ENCODE measurements around the gene PPP3R1.

The PPP3R1 gene

DNA sequence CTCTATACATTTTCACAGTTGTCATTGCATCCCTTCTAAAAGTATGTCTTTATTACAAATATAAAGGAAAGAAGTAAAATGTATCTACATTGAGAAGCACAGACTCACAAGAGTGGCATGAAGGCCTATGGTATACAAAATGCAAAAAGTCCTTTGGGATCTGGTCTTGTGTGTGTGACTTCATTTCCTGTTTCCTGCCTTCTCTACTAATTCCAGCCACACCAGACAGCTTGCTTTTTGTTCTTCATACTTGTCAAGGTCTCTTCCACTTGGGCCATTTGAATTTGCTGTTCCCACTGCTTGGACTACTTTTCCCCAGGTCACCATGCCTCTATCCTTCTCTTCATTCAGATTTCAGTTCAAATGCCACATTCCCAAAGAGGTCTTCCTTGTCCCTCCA, 101.3 kb downstream of the PPP3R1 start:
- DNase-seq (ENCODE audit: low read depth, low spot score): no peak

GRCh38 chr2:68141875-68142274, 110.5 kb downstream of the PPP3R1 start:
- no peak for DNase-seq (ENCODE audit: low read depth, low spot score)

DNA sequence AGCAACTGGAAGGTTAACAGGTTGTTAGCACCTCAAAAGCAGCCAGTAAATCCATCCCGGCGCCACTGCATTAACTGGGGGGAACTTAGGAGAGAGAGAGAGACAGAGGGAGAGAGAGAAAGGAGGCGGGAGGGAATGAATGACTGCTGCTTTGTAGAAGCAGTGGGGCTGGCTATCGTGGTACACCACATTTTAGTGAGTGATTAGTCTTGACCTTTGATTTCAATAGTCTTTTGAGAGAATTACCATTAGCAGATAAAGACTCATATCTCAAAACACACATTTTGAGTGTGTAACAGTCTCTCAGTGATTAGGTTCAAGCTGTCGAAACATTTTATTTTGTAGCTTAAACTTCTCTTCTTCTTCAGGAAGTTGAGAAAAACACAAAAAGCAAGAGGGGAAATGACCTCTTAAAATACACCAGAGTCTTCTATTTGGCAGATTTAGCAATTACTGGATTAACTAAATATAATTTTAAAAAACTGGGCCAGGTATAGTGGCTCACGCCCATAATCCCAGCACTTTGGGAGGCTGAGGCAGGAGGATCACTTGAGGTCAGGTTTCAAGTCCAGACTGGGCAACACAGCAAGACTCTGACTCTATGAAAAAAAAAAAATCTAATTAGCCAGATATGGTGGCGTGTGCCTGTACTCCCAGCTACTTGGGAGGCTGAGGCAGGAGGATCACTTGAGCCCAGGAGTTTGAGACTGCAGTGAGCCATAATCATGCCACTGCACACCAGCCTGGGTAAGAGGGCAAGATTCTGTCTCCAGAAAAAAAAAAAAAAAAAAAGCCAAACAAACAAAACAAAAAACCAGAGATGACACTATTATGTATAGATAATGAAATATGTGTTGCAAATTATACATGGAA, 116.6 kb downstream of the PPP3R1 start:
- no peak for DNase-seq (ENCODE audit: low read depth, low spot score)

DNA sequence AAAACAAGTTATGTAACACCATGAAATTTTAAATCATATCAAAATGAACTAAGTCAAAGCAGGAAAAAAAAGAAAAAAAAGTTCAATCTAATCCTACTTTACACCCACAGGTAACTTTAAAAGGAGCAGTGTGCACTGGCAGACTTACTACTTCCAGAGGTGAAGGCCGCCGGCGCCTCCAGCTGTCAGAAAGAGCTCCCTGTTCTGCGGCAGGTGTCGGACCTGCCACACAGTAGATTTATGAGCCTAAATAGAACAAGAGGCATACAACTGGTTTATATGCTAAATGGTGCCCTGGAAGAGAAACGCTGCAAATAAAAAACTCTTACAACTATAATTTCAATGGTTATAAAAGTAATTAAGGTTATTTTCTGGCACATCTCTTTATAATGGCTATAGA, 117.8 kb downstream of the PPP3R1 start:
- DNase-seq (ENCODE audit: low read depth, low spot score): no peak

- no peak for DNase-seq (ENCODE audit: low read depth, low spot score)
These were observed 118.2 kb downstream of the PPP3R1 start for GRCh38 chr2:68134120-68134519.

All from smooth muscle cell of the brain vasculature (primary cell).